ENCODE measurements around the gene UST.
"Not testable (repeated sequence)": the region's sequence is repeated elsewhere in the genome, so short reads cannot be mapped to it uniquely, and the experiment has no call there.

UST gene

DNA sequence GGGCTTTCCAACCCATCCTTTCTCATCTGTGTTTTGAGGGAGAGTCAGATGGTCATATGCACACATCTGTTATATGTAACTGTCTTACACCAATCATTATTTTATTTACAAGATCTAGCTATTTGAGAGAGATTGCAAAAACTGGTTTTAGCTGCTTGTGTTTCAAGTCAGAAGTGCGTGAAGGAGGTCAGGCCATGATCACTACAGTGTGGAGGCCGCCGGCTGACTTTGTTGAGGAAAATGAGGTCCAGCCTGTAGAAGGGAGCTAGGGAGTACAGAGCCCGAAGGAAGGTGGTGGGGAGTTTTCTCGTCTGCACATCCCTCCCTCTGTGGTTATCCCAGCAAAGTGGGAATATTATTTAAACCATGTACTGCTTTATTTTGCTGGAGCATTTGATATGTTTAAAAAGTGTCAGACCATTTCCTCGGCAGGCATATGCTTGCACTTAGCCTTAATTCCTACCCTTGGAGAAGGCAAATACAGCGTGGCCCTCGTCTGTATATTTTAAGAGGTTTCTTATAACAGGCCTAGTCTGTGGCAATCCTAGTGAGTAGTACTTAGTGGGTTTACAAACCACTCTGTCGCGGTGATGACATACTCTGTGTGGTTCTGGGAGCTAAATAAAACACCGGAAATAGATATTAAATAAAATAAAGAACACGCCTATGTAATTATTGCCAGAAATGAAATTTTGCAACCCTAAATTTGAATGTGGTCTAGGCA is 95.6 kb downstream of the UST start:
- DNase-seq = no peak

DNA sequence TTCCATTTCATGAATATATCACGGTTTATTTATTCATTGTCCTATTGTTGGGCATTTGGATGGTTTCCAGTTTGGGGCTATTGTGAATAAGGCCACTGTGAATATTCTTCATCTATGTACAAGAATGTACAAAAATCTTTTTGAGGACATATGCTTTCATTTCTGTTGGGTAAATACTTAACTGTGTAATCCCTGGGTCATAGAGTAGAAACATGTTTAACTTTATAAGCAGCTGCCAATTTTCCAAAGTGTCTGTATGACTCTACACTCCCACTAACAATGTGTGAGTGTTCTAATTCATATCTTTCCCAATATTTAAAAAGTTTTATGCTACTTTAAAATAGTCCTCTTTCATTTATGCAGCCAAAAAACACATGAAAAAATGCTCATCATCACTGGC is 98.6 kb downstream of the UST start:
- DNase-seq = no peak

DNA sequence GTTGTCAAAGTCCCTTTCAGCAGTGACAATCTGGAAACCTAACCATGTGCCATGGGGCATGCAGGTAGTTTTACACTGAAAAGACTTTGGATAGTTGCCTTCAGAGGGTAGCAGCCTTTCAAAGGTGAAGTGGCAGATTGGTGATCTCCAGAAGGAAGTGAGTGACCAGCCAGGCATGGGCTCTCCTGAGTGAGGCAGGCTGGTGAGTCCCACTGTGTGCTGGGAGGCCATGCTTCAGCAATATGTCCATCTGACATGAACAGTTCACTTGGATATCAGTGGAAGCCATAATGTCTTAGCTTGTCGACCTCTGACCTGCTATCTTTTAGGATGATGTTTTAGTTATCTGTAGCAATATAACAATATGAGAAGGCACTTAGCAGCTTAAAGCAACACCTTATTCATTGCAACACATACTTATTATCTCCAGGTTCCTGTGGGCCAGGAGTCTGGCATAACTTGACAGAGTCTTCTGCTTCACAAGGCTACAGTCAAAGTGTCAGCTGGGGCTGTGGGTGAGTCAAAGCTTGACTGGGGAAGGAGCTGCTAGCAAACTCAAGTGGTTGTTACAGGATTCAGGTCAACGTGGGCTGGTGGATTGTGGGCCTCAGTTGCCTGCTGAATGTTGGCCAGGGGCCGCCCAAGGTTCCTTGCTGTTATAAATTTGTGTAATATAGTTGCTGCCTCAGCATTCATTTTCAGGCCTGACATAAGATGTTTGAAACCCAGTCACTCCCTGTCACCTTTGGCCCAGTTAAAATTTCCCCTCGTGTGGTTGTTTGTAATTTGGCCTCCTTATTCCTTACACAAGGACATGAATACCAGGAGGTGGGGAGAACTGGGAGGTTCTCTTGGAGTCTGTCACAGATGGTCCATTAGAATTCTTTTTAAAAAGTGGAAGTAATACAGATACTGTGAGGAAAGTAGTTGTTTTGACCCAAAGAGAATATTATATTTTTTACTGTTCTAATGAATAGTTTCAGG is 100.2 kb downstream of the UST start:
- DNase-seq = no peak

DNA sequence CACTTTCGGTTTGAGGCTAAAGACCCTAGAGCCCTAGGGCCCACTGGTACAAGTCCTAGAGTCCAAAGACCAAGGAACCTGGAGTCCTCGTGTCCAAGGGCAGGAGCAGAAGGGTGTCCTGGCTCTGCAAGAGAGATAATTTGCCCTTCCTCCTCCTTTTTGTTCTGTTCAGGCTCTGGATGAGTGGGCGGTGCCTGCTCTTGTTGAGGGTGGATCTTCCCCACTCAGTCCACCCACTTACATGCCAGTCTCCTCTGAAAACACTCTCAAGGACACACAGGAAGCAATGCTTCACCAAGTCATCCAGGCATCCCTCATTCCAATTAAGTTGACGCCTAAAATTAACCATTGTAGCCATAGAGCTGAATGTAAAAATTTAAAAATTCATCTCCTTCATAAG is 102.1 kb downstream of the UST start:
- no peak for DNase-seq

DNA sequence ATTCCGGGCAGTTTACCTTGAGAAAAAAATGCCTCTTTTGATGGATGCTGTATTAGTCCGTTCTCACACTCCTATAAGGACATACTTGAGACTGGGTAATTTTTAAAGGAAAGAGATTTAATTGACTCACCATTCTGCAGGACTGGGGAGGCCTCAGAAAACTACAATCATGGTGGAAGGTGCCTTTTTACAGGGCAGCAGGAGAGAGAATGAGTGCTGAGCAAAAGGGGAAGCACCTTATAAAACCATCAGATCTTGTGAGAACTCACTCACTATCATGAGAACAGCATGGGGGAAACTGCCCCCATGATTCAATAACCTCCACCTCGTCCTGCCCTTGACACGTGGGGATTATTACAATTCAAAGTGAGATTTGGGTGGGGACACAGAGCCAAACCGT is 102.6 kb downstream of the UST start:
- not testable (repeated sequence) for DNase-seq

DNA sequence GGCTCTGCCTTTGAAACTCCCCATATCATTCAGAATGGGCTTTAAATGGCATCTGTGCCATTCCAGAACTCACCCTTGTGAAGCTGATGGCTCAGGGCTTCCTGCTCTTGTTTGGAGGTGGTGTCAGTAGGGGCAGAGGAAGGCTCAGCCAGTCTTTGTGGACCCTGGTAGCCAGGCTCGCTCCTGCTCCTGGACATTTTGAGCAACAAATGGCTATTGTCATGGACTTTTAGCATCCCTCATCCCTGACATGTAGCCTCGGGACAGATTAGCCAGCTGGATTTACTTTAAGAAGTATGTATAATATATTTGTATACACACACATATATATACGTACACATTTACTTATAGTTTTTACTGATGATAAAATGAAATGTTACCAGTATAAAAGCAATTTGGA is 104.1 kb downstream of the UST start:
- DNase-seq = no peak

DNA sequence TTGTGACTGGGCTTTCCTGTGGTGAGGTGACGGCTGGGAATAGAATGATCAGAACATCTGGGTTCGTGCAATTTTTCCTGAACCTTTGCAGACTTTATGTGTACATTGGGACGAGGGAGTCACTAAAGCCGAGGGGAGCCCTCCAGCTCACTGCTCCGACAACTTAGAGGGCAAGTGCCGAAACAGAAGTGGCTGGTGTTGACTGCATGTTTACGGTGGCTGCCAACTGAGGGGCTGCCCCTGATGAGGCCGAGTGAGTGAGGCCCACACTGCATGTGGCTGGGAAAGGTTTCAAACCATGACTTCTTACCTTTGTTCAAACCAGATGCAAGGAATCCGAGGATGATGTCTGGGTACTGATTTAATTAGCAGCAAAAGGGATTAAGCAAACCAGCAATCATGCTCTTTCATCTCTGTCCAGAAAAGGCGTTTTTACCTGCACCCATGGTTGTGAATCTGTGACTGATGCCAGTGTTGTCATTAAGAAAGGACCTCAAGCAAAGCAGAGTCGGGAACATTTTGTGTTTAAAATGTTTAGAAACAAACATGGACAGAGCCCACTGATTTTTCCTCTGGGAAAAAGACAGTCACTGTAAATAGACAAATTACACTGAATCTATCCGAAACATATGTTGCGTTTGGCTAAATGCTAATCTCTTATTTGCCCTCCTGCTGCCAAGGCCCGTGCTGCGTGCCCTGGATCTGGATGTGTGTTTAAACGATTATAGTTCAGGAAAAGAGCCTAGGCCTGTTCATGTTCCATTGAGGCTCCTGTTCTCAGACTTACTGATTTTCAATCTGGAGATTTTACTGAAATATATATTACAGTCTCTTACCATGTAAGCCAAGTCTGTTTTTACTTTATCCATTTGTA is 105.1 kb downstream of the UST start:
- DNase-seq = no peak

DNA sequence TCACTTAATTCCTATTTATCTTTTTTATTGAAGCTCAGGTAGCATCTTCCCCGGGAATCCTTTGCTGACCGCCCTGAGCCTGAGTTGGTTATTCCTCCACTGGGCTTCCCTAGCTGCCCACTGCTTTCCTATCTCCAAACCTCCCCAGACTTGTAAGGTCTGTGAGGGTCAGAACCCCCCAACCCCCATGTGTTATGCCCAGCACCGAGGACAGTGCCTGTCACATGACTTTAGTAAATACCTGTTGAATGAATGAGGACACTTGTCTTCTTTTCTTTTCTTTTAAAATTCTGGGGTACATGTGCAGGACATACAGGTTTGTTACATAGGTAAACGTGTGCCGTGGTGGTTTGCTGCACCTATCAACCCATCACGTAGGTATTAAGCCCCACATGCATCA is 105.9 kb downstream of the UST start:
- DNase-seq = no peak

DNA sequence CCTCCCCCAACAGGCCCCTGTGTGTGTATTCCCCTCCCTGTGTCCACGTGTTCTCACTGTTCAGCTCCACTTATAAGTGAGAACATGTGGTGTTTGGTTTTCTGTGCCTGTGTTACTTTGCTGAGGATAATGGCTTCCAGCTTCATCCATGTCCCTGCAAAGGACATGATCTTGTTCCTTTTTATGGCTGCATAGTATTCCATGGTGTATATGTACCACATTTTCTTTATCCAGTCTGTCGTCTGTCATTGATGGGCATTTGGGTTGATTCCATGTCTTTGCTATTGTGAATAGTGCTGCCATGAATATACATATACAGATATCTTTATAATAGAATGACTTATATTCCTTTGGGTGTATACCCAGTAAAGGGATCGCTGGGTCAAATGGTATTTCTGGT is 106.3 kb downstream of the UST start:
- not testable (repeated sequence) for DNase-seq

DNA sequence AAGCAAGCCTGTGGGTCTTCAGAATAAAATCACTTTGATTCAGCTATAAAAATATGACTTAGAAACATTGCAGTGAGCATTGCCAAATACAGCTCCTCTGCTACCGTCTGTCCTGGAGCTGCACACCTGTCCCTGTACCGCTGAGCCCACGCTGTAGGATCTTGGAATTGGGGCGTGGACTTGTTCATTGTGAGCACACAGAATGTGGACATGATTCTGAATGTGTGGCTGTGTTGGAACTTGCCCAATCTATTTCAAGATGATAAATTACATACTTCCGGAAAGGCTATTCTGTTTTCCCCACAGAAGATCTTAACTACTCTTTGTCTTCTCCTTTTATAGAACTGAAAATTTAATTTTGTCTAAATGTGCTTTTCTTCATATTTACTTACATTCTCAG is 107.3 kb downstream of the UST start:
- DNase-seq = no peak

DNA sequence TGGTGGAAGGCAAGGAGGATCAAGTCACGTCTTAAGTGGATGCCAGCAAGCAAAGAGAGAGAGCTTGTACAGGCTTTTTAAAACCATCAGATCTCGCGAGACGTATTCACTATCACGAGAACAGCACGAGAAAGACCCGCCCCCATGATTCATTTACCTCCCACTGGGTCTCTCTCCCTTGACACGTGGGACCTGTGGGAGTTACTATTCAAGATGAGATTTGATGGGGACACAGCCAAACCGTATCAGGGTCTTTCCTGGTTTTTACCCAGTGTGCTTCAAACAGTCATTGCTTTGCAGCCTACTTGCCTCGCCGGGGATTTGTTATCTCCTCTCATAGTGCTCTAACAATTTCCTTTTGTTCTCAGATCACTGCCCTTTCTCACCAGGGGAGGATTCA is 108.2 kb downstream of the UST start:
- no peak for DNase-seq

DNA sequence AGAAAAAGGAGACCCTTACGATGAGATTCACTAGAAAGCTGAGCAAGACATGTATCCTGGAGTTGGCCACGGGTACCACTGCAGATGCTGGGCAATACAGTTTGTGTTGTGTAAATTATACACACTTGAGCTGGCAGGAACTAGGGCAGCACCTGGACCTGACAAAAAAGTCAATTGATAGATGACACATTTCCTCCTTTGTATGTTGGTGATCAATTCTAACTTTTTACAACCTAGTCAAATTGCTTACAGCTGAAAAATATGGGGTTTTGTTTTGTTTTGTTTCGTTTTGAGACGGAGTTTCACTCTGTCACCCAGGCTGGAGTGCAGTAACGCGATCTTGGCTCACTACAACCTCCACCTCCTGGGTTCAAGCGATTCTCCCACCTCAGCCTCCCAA is 108.9 kb downstream of the UST start:
- DNase-seq = no peak

DNA sequence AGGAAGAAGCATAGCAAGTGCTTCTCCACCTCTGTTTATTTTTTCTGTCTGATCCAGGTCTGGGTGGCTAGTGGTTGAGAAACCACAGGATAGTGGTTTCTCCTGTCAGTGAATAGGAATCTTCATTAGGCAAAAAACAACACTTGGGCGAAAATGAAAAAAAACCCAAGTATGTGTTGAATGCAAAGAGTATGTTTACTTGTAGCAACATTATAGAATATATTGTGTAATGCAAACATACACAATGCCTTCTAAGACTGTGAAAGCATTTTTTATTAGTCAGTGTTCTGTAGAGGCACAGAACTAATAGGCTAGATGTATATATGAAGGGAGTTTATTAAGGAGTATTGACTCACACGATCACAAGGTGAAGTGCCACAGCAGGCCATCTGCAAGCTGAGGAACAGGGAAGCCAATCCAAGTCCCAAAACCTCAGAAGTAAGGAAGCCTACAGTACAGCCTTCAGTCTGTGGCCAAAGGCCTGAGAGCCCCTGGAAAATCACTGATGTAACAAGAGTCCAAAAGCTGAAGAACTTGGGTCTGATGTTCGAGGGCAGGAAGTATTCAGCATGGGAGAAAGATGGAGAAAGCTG is 111.1 kb downstream of the UST start:
- DNase-seq = no peak

DNA sequence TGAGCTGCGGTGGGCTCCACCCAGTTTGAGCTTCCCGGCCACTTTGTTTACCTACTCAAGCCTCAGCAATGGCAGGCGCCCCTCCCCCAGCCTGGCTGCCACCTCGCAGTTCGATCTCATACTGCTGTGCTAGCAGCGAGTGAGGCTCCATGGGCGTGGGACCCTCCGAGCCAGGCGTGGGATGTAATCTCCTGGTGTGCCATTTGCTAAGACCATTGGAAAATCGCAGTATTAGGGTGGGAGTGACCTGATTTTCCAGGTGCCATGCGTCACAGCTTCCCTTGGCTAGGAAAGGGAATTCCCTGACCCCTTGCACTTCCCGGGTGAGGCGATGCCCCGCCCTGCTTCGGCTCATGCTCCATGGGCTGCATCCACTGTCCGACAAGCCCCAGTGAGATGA is 117.3 kb downstream of the UST start:
- not testable (repeated sequence) for DNase-seq

DNA sequence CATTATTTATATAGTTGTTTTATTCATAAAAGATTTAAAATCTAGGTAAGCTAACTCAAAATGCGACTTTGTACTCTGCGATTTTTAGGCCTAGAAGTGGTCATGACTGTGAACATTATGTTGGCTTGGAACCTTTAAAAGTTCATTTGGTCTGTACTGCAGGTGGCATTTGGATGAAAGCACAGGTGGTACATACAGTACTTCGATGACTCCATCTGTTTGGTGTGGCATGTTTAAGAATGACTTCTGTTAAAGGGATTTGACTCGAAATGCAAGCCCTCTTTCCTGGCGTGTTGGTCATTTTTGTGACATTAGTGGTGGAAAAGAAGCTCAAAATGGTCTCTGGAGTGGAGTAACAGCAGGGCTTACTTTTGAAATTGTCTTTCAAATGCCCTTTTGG is 118.1 kb downstream of the UST start:
- DNase-seq = no peak

DNA sequence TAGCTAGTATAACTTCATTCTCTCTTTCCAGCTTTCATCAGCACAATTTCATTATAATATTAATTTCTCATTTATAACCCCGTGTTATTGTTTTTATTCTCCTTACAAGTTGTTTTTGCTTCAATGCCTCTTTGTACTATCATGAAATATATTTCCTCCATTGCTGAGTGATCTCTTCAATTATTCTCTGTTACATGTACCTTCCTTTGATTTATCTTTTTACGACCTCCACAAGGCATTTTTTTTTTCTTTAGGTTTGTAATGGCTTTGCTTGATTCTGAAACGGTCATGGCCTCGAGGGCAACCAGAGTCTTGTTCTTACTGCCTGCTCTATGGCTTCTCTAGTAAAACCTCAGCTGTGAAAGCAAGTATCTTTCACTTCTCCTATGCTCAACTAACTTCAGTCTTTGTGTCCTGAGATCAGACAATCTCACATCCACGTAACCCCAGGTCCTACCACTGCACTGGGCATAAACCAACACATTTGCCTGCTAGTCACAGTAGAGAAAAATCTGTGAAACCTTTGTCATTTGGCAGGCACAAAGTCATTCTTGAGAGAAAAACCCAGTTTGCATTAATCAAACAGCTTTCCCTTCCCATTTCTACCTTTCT is 119.9 kb downstream of the UST start:
- DNase-seq = no peak

DNA sequence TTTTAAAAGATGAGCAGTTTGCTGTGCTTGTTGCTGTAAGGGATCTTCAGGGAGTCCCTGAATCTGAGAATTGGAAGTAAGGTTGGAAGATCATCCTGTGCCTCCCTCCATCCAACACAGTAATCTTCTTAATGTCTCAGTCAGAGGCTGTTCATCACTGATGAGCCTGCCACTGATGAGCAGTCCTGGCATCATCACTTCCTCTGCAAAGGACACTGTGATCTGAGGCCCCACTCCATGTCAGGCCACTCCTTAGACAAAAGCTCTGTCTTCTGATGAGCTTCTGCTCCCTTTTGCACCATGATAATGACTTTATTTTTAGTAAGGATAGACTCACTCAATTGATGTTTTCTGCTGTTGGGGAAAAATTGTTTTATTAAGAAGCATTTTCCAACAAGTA is 121.0 kb downstream of the UST start:
- DNase-seq = no peak

DNA sequence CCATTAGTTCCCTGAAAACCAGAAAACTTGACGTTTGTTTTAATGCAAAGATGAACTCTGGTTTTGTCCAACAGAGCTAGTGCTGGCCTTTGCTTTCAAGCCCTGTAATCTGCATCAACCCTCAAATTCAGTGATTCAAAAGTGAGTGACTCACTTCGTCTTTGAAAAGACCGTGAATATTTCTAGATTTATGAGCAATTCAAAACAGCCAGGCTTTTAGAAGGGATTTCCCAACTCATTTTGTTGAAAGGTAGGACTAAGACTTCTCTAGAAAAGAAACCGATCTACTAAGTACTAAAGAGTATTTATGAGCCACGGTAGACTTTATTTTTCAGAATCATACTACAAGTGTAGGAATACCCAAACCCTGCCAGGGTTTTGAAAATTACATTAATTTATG is 121.5 kb downstream of the UST start:
- DNase-seq = no peak

DNA sequence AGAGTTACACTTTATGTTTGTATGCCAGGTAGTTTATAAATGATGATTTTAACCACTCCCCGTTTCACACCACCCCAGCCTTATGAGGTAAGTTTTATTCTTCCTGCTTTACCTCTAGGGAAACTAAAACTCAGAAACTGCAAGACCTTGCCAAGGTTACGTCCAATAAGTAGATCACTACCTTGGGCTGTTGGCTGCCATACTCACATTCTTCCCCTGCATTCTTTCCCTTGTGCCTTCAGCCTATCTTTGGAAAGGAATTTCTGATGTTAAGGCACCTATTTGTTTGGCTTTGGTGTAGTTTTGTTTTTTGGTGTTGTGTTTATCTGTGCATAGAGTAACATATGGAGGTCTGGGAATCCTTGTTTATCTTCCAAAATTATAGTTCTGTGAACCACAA is 122.1 kb downstream of the UST start:
- no peak for DNase-seq

DNA sequence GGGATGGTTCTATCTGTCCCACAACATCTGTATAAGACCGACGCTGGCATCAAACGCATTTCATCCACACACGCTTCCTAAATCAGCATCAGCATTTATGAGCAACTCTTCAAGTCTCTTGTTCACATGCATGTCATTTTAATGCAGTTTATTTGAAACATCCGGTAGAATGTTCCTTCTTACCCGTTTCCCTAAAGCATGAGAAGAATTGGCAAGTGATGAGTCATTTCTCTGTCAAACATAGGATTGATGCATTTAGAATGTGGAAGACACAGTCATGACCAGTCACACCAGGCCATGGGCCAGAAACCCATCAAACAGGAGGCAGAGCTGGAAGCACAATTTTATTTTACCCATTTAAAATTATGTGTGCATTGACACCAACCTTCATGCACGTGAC is 122.8 kb downstream of the UST start:
- DNase-seq = no peak

DNA sequence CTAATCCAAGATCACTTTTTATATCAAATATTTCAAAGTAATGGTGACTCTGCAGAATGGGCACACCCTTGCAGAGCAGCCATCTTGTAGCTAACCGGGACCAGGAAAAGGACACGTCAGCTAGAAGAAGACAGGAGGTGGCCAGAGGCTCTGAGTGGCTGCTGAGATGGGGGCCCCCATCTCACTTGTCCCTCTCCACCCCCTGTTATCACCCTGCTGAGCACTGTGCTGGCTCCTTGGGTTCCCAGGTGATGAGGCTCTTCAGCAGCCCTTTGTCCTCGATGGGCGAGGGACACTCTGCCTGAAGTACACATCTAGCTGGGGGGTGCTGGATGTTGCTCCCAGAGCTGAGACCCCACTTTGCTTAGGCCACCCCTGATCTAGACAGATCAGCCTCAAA is 126.3 kb downstream of the UST start:
- DNase-seq = no peak

DNA sequence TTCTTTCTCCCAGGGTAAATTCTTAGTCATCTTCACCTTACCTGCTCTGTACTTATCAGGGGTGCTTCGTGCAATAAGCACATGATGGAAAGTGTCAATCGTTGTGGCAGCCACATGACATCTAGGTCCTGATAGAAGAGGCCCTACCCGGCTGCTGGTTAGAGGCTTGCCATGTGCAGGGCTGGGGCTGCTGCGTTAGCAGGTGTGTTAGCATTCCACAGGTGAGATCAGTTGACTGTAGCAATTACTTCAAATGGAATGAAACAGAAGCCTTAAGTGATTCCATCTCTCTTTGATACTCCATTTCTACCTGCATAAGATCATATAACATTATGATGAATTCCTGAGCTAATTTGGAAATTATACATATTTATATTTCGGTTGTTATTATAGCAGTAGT is 127.0 kb downstream of the UST start:
- DNase-seq = no peak

Measured in activated gamma-delta T cell (primary cell).